Fibroblast of lung (primary cell): ENCODE results near the gene BTG4.

Experiments
- EZH2 ChIP-seq: IDR thresholded peaks from 2 replicates; pipeline ENCODE4 v1.5.1; 2012; ENCODE audit warnings: low read length, control low read depth, mild to moderate bottlenecking; ENCODE audit errors: missing control alignments
- TF ChIP-seq, protein P1 (sequence below), 2 donors: IDR thresholded peaks in 1 of 2; conservative IDR thresholded peaks in 1 of 2; 1 replicate in 1 of 2; 2 replicates in 1 of 2; pipeline ENCODE4 v1.5.1; 2011 to 2012; ENCODE audit warnings: low read length in 2 of 2, control low read depth in 1 of 2, inconsistent platforms in 1 of 2, low read depth in 1 of 2, mild to moderate bottlenecking in 1 of 2

DNA sequence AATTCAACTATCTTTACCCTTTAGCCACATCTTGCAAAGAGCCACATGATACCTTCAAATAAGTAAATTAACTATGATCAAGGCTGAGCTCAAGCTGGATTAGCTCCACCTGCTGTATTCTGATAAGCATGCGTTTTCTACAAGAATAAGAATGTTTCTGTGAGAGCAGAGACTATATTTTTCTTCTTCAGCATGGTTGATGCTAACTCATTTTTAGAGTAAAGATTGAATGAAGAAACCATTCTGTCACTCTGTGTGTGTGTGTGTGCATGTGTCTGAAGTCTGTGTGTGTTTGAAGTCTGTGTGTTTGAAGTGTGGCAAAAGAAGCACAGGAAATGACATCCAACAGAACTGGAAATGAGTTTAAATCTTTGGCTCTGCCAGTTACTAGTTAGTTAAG is 16.4 kb upstream of the BTG4 start:
- TF ChIP-seq, protein P1, sequence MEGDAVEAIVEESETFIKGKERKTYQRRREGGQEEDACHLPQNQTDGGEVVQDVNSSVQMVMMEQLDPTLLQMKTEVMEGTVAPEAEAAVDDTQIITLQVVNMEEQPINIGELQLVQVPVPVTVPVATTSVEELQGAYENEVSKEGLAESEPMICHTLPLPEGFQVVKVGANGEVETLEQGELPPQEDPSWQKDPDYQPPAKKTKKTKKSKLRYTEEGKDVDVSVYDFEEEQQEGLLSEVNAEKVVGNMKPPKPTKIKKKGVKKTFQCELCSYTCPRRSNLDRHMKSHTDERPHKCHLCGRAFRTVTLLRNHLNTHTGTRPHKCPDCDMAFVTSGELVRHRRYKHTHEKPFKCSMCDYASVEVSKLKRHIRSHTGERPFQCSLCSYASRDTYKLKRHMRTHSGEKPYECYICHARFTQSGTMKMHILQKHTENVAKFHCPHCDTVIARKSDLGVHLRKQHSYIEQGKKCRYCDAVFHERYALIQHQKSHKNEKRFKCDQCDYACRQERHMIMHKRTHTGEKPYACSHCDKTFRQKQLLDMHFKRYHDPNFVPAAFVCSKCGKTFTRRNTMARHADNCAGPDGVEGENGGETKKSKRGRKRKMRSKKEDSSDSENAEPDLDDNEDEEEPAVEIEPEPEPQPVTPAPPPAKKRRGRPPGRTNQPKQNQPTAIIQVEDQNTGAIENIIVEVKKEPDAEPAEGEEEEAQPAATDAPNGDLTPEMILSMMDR (conservative IDR thresholded peaks at IDR 0.05 in 1 of 2, IDR thresholded peaks at IDR 0.05 in 1 of 2; ENCODE audit: low read depth in 1 of 2, low read length in 2 of 2) = peak in 1 of 2 donors; percentile 20
- no peak for TF ChIP-seq EZH2
